ENCODE measurements around the gene LPA.

The LPA gene

GRCh38 chr6:160489091-160489490 is 175.0 kb downstream of the LPA start:
- ATAC-seq: no peak
- TF ChIP-seq CSRNP3 (CRISPR knock-in tag; IDR thresholded peaks at IDR 0.05) (no peak), TOX (CRISPR knock-in tag; IDR thresholded peaks at IDR 0.05; ENCODE audit: borderline replicate concordance) (no peak), ZFP30 (CRISPR knock-in tag; IDR thresholded peaks at IDR 0.05) (no peak), CREB5 (CRISPR knock-in tag; IDR thresholded peaks at IDR 0.05; ENCODE audit: low read depth) (no peak), CSDC2 (CRISPR knock-in tag; IDR thresholded peaks at IDR 0.05) (no peak), OSR1 (CRISPR knock-in tag; IDR thresholded peaks at IDR 0.05) (no peak), TCF4 (CRISPR knock-in tag; IDR thresholded peaks at IDR 0.05; ENCODE audit: borderline replicate concordance) (no peak), GLIS3 (CRISPR knock-in tag; IDR thresholded peaks at IDR 0.05) (no peak), BACH2 (CRISPR knock-in tag; IDR thresholded peaks at IDR 0.05; ENCODE audit: borderline replicate concordance) (no peak), PATZ1 (CRISPR knock-in tag; IDR thresholded peaks at IDR 0.05; ENCODE audit: borderline replicate concordance) (no peak), ZNF70 (CRISPR knock-in tag; IDR thresholded peaks at IDR 0.05) (no peak), PPARA (CRISPR knock-in tag; IDR thresholded peaks at IDR 0.05; ENCODE audit: borderline replicate concordance) (no peak), RARB (CRISPR knock-in tag; IDR thresholded peaks at IDR 0.05) (no peak), ESRRG (CRISPR knock-in tag; IDR thresholded peaks at IDR 0.05) (no peak), ZNF565 (CRISPR knock-in tag; conservative IDR thresholded peaks at IDR 0.05; ENCODE audit: low read depth) (no peak), POU6F1 (CRISPR knock-in tag; IDR thresholded peaks at IDR 0.05; ENCODE audit: borderline replicate concordance, low read depth) (no peak)

- no peak for TF ChIP-seq ZNF8 (CRISPR knock-in tag; IDR thresholded peaks at IDR 0.05)
- no peak for TF ChIP-seq BACH2 (CRISPR knock-in tag; IDR thresholded peaks at IDR 0.05; ENCODE audit: borderline replicate concordance)
- no peak for TF ChIP-seq TCF4 (CRISPR knock-in tag; IDR thresholded peaks at IDR 0.05; ENCODE audit: borderline replicate concordance)
- no peak for TF ChIP-seq ZNF565 (CRISPR knock-in tag; conservative IDR thresholded peaks at IDR 0.05; ENCODE audit: low read depth)
- no peak for TF ChIP-seq ESRRG (CRISPR knock-in tag; IDR thresholded peaks at IDR 0.05)
- no peak for TF ChIP-seq PATZ1 (CRISPR knock-in tag; IDR thresholded peaks at IDR 0.05; ENCODE audit: borderline replicate concordance)
- no peak for TF ChIP-seq ZC3H10 (CRISPR knock-in tag; IDR thresholded peaks at IDR 0.05)
- TF ChIP-seq SNAI2 (CRISPR knock-in tag; IDR thresholded peaks at IDR 0.05): no peak
- ATAC-seq: no peak
Measured at GRCh38 chr6:160487116-160487515, 177.0 kb downstream of the LPA start.
